ENCODE data around the gene CHCHD4. TPM values are rescaled to one million over a fixed set of nuclear protein-coding genes. Genes with fewer than 3 reads are reported as not detected.
"Not testable (repeated sequence)": the region's sequence is repeated elsewhere in the genome, so short reads cannot be mapped to it uniquely, and the experiment has no call there.

Gene CHCHD4
- total RNA-seq, 1 donor from 2014 or later = 16.0 TPM

DNA sequence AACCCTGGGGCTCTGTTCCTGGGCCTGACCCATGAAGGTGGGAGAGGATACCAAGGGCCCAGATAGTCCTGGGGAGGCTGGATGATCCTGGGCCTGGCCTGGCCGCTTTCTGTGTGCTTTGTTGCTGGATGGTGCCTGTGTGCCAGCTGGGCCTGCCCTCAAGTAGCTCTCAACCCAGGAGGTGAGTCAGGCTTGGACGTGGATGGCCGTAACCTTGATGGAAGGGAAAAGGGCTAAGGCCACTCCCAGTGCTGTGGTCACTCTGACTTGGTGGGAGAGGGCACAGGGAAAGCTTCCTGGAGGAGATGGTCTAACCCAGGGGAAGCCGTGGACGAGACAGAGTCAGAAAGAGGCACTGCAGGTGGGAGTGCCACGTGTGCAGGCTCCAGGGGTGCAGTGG lies 9.6 kb upstream of the CHCHD4 start:
- no peak for DNase-seq

DNA sequence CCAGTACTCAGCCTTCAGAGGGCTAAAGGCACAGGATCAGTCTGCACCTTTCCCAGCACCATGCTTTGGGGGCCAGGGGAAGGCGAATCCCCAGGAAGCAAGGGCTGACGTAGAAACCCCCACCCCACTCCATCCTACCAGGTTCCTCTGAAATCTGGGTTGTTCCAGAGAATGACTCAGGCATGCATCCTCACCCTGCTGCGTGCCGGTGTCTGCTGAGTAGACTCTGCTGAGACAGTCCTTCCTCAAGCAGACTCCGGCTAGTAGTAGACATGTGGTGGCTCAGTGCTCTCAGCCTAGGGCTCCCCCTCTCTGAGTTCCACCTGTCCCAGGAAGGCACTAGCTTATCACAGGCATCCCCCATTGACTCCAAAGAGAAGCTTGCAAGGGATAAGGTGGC lies 9.2 kb upstream of the CHCHD4 start:
- no peak for DNase-seq

DNA sequence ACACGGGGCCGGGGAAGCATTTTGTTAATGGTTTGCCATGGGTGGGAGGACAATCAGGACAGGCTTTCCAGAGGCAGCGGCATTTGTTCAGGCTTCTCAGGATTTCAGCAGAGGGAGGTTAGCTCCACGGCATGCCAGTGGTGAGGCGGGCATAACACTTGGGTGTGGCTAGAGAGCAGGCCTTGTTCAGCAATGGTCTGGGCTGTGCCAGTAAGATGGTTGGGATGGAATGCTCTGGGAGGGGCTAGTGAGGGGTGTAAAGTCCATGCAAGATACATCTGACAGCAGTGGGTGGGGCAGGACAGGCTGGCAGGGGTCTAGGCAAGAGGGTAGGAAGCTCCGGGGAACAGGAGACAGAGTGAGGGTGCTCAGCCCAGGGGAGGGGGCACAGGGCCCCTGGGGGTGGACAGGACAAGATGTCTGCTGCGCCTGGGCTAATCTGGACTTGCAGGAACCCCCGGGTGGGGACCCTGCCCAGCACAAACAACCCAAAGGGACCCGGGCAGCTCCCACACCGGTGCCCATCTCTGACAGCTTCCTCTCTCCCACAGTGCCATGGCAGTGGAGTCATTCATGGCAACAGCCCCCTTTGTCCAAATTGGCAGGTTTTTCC lies 8.6 kb upstream of the CHCHD4 start:
- DNase-seq = no peak

DNA sequence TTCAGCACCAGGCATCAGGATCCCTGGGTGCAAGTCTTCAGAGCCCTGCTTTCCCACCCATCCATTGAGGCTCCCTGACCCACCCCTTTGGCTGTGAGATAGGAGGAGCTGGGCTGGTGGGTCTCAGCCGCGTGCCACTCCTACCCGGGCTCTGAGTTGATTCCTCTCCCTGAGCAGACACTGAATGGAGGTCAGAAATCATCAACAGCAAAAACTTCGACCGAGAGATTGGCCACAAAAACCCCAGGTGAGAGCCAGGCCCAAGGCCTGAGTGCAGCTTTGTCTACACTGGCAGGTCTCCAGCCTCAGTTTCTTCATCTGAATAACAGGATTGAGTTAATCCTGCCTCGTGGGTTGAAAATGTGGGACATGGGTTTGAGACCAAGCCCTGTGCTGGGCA lies 8.0 kb upstream of the CHCHD4 start:
- no peak for DNase-seq

DNA sequence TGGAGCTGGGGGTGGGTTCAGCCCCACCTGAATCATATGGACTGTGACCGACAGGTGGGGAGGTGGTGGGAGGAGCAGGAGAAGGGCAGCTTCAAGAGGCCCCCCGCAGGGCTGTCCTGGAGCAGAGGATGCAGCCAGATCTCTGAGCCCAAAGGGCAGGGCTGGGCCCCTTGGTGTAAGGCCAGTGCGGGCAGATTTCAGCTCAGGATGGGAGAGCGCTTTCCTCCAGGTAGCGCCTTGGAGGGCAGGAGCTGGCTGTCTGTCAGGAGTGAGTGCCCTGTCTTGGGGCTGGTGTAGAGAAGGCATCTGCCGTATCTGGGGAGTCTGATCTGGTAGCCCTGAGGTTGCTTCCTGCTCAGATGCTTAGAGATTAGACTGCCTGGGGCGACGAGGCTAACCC lies 7.5 kb upstream of the CHCHD4 start:
- DNase-seq = no peak

DNA sequence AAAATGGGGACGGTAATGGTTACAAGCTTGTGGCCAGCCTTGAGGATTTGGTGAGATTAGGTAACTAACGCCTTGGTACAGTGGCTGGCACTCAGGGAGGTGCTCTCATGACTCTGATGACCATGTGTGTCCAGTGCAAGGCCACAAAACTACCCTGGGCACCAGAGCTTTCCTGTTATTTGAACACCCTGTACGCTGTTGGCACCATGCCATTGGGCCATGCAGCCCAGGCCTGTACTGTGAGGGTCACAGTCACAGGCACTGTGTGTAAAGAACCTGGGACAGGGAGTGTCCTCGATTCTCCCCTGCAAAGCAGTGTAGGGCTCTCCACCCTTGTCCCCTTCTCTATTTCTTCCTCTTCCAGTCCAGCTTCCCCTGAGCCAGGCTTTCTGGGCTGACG lies 6.5 kb upstream of the CHCHD4 start:
- DNase-seq = no peak

DNA sequence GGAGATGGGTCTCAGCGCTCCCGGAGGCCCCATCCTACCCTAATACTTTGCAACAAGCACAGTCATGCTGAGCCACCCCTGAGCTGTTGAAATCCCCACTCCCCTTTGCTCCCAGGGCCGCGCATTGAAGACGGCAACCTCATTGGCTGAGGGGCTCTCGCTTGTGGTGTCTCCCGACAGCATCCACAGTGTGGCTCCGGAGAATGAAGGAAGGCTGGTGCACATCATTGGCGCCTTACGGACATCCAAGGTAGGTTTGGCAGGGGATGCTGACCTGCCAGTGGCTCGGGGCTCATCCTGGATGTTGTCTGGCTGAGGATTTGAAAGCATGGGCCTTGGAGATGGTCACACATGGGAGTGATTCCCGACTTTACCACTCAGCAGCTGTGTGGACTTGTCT lies 6.0 kb upstream of the CHCHD4 start:
- no peak for DNase-seq

DNA sequence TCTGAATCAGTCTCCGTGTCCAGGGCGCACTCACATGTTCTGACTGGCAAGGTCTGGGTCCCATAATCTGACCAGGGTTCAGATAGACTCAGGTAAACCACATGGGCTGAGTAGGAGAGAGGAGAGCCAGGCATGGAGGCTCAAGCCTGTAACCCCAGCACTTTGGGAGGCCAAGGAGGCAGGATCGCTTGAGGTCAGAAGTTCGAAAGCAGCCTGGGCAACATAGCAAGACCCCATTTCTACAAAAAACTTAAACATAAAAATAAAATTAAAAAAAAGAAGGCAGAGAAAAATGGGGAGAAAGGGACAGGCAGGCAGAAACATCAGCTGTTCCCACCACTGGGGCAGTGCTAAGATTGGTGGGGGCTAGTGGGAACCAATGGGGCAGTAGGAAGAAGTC lies 5.6 kb upstream of the CHCHD4 start:
- no peak for DNase-seq

DNA sequence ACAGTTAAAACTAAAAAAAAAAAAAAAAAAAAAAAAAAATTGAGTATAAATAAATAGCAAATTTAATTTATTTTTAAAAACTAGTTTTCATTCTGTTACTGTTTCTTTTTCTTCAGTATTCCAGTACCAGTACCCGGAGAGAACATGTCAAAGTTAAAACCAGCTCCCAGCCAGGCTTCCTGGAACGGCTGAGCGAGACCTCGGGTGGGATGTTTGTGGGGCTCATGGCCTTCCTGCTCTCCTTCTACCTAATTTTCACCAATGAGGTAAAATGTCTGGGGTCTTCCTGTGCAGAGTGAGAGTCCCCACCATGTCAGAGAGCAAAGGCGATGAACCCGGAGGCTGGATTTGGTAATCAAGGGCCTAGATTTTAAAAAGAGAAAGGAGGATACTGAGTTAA lies 4.6 kb upstream of the CHCHD4 start:
- no peak for DNase-seq

DNA sequence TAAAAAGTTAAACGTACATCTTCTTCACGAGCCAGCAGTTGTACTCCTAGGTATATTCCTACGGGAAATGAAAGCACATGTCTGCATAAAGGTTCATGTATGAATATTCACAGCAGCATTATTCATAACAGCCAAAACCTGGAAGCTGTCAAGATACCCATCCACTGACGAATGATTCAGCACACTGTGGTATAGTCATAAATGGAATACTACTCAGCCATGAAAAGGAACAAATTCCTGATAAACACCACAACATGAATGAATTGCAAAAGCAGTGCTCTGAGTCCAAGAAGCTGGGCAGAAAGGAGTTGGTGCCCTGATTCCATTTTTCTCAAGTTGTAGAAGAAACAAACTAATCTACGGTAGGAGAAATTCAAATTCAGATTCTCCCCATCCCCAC lies 4.1 kb upstream of the CHCHD4 start:
- DNase-seq = no peak

DNA sequence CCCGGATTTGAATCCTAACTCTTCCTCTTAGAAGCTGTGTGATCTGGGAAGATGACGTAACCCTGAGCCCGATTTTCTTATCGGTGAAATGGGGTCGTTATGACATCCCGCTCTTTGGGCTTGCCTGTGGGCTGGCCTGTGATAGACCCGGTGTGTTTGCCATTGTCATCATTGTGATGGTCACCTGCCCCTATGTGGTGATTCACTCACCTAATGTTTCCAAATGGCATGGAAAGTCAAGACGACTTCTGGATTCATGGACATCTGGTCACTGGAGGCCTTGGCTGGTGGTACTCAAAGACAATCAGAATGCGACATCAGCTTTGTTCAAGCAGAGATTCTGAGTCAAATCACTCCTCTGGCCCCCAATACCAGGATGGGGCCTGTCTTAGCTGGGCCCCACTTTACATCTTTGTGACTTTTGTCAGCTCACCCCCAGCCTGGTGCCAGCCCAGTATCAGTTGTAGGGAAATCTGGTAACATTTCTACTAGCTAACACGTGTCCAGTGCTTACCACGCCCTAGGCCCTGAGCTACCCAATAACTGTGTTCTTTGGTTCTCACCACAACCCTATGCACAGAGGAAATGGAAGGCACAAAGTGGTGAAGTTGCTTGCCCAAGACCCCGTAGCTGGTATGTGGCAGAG lies 3.0 kb upstream of the CHCHD4 start:
- no peak for DNase-seq

DNA sequence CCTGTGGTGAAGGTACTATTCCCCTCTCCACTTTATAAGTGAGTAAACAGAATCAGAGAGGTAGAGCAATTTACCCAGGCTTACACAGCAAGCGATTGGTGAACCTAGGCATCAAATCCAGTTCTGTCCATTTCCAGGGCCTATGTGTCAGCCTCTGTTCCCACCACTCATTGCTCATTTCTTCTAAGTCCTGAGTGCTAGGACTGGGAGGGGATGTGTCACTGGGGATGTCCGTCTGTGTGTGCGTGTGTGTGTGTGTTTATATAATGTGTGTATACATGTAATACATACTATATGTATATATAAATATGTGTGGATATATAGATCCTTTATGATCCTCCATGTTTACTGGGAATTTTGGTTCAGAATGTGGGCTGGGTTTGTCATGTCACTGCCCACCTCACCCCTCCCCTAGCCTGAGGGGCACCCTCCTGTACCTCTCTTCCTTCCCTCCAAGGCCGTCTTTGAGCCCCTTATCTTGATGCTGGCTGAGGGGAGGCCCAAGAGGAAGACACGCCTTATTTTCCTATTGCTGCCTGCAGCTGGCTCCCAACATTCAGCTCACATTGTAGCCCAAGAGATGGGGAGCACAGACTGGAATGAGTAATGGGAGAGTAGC lies 2.3 kb upstream of the CHCHD4 start:
- DNase-seq = no peak

DNA sequence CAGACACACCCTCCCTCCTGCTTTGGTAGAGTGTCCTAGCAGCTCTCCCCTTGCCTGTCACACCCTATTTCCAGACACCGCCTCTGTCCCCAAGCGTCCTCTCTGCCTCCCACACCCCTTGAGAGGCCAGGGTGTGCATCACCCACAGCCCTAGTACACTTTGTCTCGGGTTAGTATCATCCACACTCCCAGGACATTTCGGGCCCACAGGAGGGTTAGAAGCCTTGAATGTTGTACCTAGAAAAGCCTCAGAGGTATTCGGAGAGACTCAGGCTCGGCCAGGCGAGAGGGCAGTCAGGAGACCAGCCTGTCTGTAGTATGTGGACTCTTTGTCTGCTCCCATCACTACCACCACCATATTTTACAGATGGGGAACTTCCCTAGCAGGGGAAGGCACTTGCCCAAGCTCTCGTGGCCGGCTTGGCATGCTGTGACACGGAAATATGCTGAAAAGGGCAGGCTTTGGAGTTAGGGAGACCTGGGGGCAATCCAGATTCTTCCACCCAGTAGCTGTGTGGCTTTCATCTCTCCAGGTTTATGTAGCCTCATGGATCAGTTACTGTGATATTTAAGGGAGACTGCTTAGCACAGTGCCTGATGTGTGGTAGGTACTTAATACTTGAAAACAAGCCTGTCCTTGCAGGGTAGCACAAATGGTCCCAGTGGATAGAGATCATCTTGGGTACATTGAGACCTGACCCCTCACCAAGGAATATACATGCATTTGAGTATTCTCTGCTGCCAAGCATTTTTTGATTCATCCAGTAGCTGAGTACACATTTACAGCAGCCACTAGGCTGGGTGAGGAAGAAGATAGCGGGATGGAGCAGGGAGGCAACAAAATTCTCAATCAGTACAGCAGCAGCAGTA lies 1.6 kb upstream of the CHCHD4 start:
- DNase-seq = no peak

DNA sequence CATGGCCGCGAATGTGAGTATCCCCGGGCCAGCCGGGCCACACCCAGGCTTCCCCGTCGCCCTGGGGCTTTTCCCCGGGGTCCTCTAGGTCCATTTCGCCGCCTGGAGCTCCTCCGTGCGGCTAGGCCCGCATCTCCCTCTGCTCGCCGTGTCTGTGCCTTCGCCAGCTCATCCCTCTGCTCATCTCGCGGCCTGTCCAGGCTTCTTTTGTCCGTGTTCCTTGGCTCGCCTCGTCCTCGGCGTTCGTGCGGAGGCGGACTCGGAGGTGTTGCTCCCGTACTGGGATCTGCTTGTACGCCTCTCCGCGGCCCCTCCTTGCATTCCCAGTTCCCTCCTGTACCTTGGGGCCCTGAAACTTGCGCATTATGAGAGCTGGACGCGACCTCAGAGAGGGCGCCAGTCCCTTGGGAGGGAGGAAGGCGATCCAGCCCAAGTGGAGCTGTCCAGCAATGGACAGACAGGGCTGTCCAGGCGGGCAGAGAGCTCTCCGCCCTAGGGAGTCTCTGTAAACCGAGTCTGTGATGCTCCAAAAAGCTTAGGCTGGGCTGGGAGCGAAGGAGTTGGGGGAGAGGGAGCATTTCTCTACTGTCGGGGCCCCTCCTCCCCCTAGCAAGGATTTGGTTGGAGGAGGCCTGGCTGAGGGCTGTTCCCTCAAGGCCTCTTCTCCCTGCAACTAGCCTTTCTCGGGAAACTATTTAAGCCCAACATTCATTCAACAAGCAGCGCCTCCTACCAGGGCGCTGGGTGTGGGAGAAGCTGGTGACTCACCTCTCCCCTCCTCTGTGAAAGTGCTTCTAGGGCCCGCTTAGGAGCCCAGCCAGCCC lies 735 bp upstream of the CHCHD4 start:
- peak; percentile 82 for DNase-seq

DNA sequence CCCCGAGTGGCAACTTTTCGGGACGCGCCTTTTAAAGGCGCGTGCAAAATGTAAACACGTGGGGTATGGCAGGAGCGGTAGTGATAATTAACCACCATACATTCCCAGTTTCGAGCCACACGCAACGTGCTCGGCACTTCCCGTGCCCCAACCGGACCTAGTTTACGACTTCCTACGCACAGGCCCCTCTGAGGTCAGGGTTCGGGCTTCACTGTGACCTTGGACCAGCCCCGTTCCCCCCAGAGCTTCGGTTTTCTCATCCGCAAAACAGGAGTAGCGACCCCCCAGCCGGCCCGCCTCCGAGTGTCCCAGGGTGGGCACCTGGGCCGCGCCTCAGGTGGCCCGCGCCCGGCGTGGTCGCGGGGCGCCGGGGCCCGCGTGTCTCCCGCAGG lies 451 bp downstream of the CHCHD4 start:
- peak; percentile 63 for DNase-seq

DNA sequence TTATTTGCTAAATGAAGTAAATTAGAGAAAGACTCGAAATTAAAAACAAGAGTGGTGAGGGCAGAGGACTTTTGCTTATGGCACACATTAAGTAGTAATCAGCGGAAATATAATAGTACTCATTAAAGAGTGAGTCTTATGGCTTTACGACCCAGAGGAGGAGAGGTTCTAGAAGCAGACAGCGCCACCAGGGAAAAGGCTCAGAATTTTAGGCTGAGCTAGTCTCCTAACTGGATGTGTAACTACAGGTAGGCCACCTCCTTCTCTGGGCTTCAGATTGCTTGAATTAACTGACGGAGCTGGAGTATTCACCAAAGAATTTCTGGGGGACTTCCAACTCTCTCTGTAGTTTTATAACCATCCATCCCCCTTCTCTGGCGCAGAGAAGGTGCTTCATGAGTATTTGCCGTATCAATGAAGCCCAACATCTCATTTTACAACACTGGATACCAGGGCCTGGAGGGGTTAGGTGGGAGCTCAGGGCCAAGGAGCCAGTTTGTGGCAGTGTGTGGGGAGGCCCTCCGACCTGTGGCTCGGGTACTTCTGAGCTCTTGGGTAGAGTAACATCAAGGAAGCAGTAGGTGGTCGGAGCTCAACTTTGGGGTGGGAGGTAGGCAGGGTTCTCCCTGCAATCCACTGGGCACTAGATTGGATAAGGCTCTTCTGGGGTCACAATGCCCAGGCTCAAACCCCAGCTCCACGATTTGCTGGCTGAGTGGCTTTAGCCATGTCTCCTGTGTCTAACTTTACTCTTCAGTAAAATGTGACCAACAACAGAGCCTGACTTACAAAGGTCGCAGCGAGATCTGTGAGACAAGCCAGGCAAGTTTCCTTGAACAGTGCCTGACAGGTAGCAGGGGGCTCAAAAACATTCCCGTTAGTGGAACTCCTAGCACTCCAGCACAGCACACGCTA lies 1.1 kb downstream of the CHCHD4 start:
- DNase-seq = no peak

DNA sequence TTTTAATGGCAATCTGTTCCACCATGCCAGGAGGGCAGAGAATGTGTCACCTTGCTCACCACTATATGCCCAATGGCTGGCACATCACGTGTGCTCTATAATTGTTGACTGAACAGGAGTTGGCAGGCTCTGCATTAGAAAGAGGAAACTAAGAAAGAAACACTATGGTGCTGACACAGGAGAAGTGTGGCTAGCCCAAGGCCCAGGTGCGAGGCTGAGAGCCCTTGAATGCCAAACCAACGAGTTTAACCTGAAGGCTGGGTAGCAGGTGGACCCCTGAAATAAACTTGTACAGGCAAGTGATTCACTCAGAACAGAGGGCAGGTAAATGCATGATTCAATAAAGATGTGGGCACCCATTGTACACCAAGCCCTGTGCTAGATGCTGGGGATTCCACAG lies 2.4 kb downstream of the CHCHD4 start:
- DNase-seq = no peak

DNA sequence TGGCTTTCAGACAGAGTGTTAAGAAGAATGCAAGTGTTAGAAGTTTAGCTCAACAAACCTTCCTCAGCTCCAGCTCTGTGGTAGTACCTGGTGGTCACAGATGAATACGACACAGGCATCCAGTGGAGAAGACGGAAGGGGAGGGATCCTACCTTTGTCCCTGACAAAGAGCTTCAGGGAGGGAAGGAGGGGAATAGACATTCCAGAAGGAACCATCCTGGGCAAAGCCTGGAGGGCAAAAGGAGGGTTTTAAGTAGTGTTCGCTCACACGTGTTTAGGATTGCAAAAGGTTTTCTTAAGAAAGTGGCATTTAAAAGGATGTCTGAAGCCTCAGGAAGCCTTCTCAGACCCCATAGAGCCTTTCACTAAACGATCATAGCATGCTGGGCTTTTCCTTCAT lies 2.8 kb downstream of the CHCHD4 start:
- DNase-seq = no peak

DNA sequence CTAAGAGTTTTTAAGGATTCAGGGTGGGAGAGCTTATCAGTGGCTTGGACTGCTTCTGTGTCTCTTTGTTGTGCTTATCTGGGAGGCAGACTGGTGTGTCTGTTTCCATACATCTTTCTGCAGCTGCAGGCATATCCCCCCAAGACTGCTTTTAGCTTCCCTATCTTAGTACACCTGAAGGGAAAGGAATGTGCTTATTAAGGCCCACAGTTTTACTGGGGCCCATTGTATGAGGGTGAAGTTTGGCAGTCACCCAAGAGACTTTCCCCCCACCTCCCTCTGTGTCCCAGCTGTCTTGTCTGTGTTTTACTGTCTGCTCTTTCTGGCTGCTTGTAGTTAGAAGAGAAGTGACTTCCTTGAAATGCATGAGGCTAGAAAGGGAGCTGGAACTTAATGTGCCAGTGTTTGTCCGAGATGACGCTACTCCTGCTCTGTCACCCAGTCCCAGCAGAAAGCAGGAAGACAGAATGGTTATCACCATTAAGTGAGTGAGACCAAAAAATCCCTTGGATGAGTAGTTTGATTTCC lies 3.7 kb downstream of the CHCHD4 start:
- DNase-seq = not testable (repeated sequence)

DNA sequence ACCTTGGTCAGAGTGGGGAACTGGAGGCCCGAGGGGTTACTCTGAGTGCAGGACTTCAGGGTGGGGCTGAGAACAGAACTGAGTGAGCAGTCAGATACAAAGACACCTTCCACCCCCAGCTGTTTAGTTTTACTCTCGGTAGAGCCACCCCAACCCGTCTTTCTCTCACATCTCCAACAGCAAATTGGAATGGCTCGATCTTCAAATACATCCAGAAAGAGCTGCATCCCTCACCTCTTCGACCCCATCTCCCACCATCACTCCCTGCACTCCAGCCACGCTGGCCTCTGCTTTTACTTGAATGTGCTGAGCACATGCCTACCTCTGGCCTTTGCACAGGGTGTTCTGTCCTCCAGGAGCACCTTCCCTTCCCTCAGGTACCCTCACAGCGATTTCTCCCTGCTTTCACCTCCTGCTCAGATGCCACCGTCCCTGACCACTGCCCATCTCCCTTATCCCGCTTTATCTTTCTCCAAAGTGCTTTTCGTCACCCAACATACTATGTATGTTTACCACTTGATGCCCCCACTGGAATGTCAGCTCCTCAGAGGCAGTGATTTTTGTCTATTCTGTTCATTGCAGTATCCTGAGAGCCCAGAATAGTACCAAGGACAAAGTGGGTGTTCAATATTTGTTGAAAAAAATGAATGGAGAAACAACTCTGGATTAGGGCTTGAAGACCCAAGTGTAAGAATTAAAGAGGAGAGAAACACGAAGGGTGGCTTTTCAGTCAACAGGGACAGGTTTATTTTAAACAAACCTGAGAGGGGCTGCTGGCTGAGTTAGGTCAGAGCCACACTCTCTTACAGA lies 4.4 kb downstream of the CHCHD4 start:
- no peak for DNase-seq
